ENCODE data around the gene ZNF740. TPM values are rescaled to one million over a fixed set of nuclear protein-coding genes. Genes with fewer than 3 reads are reported as not detected.

ZNF740 gene
- total RNA-seq, 3 donors from 2014 or later: 17.9 to 22.0 (median 19.3) TPM

DNA sequence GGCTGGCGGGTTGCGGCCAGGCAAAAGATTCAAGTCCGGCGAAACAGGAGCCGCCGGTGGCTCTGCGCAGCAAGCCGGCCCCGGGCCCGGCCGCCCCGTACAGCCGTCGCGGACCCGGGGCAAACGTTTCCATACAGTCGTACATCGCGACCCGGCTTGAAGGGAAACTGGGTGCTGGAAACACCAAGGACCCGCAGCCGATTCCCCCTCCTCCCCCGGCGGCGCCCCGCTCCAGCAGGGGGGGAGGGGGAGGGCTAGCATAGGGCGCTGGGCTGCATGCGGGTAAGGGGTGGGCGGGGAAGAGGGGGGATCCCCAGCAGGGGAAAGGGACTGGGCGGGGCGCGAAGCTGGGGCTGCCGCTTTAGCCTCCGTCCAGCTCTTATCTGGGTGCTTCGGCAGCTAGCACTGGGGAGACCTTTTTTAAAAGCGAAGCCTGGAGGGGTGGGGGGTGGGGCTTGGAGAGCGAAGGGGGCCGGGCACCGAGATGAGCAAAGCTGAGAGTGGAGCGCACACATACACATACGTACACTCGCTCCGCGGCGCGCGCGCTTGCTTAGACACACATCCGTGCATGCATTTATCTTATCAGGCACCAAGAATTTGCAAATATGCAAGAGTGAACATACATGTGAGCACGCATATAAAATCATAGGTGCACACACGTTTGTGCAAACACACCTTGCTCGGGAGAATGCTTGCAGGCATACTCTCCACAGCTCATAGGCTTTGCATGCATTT is 39.6 kb downstream of the ZNF740 start:
- Histone ChIP-seq H3K4me3 (peak overlapping the region; percentile 58 to 77 (median 77)), H3K27me3 (no peaks in the 10 kb centered on the region), H3K36me3 (no peaks in the 10 kb centered on the region), H3K9me3 (no peaks in the 10 kb centered on the region), H3K27ac (peak overlapping the region; percentile 99 to 100), H3K4me1 (peaks cover 30 to 52% of the 10 kb centered on the region in 2 donors)
- TF ChIP-seq, protein P1, sequence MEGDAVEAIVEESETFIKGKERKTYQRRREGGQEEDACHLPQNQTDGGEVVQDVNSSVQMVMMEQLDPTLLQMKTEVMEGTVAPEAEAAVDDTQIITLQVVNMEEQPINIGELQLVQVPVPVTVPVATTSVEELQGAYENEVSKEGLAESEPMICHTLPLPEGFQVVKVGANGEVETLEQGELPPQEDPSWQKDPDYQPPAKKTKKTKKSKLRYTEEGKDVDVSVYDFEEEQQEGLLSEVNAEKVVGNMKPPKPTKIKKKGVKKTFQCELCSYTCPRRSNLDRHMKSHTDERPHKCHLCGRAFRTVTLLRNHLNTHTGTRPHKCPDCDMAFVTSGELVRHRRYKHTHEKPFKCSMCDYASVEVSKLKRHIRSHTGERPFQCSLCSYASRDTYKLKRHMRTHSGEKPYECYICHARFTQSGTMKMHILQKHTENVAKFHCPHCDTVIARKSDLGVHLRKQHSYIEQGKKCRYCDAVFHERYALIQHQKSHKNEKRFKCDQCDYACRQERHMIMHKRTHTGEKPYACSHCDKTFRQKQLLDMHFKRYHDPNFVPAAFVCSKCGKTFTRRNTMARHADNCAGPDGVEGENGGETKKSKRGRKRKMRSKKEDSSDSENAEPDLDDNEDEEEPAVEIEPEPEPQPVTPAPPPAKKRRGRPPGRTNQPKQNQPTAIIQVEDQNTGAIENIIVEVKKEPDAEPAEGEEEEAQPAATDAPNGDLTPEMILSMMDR (IDR thresholded peaks at IDR 0.05): no peak
- TF ChIP-seq POLR2A (IDR thresholded peaks at IDR 0.05) (no peak), POLR2AphosphoS5 (IDR thresholded peaks at IDR 0.05) (no peak)
- peak in 1 of 2 donors; percentile 61 for DNase-seq (ENCODE audit: low spot score in 2 of 2)
- intact Hi-C loops (cut with DNase I; ENCODE audit: low total_unique reads): loop anchor here (5.0 kb wide), 1 partner anchor 32 kb away; a partner anchor contains a TSS

DNA sequence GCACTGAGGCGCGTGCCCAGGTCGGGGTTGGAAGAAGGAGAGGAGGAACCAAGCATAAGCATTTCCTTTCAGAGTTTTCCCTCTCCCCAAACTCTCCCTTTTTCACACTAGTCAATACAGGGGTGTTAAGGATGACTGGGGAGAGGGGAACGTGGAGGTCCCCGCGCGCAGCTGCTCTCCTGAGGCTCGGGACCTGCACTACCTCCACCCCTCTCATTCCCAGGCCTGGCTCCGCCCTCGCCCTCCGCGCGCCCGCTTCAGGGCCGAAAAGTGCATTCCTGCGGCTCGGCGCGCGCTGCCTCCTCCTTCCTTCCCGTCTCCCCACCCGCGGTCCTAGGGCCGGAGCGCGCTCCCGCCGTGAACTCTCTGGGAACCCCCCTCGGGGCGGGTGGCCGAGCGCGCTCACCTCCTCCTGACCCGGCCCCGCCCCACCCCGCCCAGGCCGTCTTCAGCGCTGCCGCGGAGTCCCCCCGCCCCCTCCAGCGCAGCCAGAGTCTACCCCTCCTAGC is 40.2 kb downstream of the ZNF740 start:
- intact Hi-C loops (cut with DNase I; ENCODE audit: low total_unique reads): no loop called here
- no peaks in the 10 kb centered on the region for H3K36me3 ChIP-seq
- DNase-seq (ENCODE audit: low spot score in 2 of 2): peak; percentile 89 to 93

DNA sequence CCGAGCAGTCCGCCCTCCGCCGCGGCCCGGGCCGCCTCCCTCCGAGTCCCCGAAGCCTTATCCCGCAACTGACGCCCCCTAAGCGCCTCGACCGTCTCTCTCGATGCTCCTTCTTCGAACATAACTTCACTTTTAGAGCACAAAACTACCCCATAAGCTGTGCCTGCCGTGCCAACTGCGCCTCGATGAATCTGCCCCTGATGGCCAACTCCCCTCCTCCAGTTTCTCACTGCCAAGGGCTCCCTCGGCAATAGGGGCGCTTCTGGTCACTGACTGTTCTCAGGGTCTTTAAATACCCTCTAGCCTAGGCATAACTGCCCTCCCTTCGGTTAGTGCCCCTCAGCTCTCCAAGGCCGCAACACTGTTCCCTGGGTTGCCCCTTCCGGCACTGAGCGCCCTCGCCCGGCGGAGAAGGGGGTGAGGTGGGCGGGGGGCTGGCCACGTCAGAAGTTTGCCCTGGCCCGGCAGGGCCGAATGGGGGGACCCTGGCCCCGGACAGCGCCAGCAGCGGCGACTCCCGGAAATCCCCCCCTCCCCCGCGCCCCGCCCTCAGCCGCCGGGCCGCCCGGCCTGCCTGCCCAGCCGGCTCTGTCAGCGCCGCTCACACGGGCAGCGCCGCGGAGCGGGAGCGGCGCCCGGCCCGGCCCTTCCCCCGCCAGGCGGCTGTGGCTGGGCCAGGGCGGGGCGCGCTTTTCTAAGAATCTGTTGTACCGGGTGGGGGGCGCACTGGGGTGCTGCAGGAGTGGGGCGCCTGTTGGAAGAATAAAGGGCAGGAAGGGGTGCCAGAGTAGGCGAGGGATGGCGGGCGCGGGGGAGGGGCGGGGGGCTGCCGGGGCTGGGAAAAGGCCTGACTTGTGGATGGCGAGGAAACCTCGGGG is 40.9 kb downstream of the ZNF740 start:
- Histone ChIP-seq H3K4me3 (peak overlapping the region; percentile 58 to 77 (median 77)), H3K36me3 (no peaks in the 10 kb centered on the region), H3K27ac (peak overlapping the region; percentile 99 to 100), H3K9me3 (no peaks in the 10 kb centered on the region), H3K4me1 (peaks cover 30 to 59% of the 10 kb centered on the region in 2 donors), H3K27me3 (no peaks in the 10 kb centered on the region)
- TF ChIP-seq POLR2AphosphoS5 (IDR thresholded peaks at IDR 0.05) (peak; percentile 36 to 73 (median 53)), POLR2A (IDR thresholded peaks at IDR 0.05) (peak; percentile 61)
- TF ChIP-seq, protein P1 (IDR thresholded peaks at IDR 0.05): peak in 1 of 3 donors; percentile 17
- DNase-seq (ENCODE audit: low spot score in 2 of 2): peak; percentile 62 to 77
- intact Hi-C loops (cut with DNase I; ENCODE audit: low total_unique reads): no loop called here

More for the DNA sequence above, 40.2 kb downstream of the ZNF740 start:
- TF ChIP-seq POLR2A (IDR thresholded peaks at IDR 0.05) (no peak), POLR2AphosphoS5 (IDR thresholded peaks at IDR 0.05) (no peak)
- TF ChIP-seq, protein P1 (IDR thresholded peaks at IDR 0.05): peak in 1 of 3 donors; percentile 22
- Histone ChIP-seq H3K27ac (peak overlapping the region; percentile 99 to 100), H3K4me3 (peak overlapping the region; percentile 58 to 77 (median 77)), H3K27me3 (no peaks in the 10 kb centered on the region), H3K4me1 (peaks cover 30 to 59% of the 10 kb centered on the region in 2 donors), H3K9me3 (no peaks in the 10 kb centered on the region)

DNA sequence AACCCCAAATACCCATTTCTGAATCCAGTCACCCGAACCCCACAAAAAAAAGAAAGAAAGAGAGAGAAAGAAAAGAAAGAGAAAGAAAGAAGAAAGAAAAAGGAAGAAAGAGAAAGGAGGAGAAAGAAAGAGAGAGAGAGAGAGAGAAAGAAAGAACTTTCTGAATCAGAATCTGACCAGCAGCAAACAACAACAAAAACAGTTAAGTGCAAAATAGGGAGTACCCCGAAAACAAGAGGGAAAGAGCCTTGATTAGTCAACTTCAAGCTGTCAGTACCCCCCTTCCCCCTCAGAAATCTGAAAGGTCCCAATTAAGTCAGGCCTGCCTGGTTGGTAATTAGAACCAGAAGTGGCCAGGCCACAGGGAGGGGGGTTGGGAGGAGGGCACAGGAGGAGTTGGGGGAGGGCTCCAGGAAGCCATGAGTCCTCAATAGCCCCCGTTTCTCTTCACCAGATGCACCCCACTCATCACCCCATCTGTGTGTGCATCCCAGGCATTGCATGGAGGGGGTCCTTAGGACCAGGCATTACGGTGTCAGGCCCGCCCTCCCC is 41.7 kb downstream of the ZNF740 start:
- H3K36me3 ChIP-seq: no peaks in the 10 kb centered on the region
- H3K4me1 ChIP-seq: peaks cover 25 to 53% of the 10 kb centered on the region in 2 donors
- no peaks in the 10 kb centered on the region for H3K27me3 ChIP-seq
- H3K9me3 ChIP-seq: no peaks in the 10 kb centered on the region
- H3K4me3 ChIP-seq: peak overlapping the region; percentile 58 to 77 (median 77)
- no peak for TF ChIP-seq POLR2A (IDR thresholded peaks at IDR 0.05)
- TF ChIP-seq, protein P1 (IDR thresholded peaks at IDR 0.05): no peak
- TF ChIP-seq POLR2AphosphoS5 (IDR thresholded peaks at IDR 0.05): no peak
- H3K27ac ChIP-seq: peak overlapping the region; percentile 99 to 100
- DNase-seq (ENCODE audit: low spot score in 2 of 2): no peak
- intact Hi-C loops (cut with DNase I; ENCODE audit: low total_unique reads): no loop called here
